ENCODE results near the gene ARHGEF16.

Gene ARHGEF16

GRCh38 chr1:3508757-3509415 is 54.4 kb downstream of the ARHGEF16 start:
- no peak for DNase-seq (ENCODE audit: low read depth)
- no peak overlapping the region for H3K4me3 ChIP-seq (replicated peaks; ENCODE audit: low read depth, low read length)
- no peak for TF ChIP-seq CTCF (IDR thresholded peaks at IDR 0.05; ENCODE audit: low read length, missing control alignments)

DNA sequence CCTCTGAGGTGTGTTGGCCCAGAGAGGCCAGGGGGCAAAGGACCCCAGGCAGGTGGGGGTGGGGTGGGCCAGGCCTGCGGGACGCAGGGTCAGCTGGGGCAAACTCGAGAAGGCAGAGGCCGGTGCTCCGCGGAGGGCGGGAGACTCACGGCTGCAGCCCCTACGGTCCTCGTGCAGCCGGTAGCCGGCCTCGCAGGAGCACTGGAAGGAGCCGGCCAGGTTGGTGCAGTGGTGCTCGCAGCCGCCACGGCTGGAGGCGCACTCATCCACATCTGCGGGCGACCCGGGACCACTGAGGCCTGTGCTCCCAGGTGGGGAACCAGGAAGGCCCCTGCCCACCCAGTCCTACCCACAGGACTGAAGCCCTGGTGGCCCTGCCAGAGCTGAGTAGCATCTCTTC is 55.3 kb downstream of the ARHGEF16 start:
- no peak for DNase-seq (ENCODE audit: low read depth)
- no peak overlapping the region for H3K4me3 ChIP-seq (replicated peaks; ENCODE audit: low read depth, low read length)
- no peak for TF ChIP-seq CTCF (IDR thresholded peaks at IDR 0.05; ENCODE audit: low read length, missing control alignments)

GRCh38 chr1:3510136-3510955 is 55.9 kb downstream of the ARHGEF16 start:
- DNase-seq (ENCODE audit: low read depth) = no peak
- no peak for TF ChIP-seq CTCF (IDR thresholded peaks at IDR 0.05; ENCODE audit: low read length, missing control alignments)
- no peak overlapping the region for H3K4me3 ChIP-seq (replicated peaks; ENCODE audit: low read depth, low read length)

DNA sequence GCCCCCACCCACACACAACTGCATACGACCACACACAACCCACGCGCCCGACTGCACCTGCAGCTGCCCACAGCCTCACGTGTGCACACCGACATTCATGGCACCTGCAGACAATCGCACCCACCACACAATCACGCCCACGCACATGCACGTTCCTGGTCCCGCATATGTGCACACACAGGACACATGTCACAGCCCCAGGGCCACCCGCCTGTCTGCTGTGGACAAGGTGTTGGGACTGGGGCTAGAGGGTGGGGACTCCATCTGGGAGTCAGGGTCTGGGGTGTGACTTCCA is 56.4 kb downstream of the ARHGEF16 start:
- no peak for DNase-seq (ENCODE audit: low read depth)
- no peak for TF ChIP-seq CTCF (IDR thresholded peaks at IDR 0.05; ENCODE audit: low read length, missing control alignments)
- H3K4me3 ChIP-seq (replicated peaks; ENCODE audit: low read depth, low read length) = no peak overlapping the region

DNA sequence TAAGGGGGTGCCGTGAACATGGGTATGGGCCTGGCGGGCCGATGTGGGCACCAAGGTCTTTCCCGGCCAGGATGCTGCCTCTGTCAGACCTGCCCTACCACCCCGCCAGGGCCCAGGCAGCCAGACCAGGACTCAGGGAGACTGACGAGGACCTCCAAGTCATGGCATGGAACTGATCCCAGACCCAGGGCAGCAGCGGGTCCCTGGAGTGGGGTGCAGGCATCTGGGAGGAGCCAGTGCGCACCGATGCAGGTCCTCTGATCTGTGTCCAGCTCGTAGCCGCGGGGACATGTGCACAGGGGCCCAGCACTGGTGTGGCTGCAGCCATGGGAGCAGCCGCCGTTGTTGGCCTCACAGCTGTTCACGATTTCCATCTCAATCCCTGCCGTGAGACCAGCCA is 56.8 kb downstream of the ARHGEF16 start:
- DNase-seq (ENCODE audit: low read depth) = no peak
- no peak for TF ChIP-seq CTCF (IDR thresholded peaks at IDR 0.05; ENCODE audit: low read length, missing control alignments)
- no peak overlapping the region for H3K4me3 ChIP-seq (replicated peaks; ENCODE audit: low read depth, low read length)

GRCh38 chr1:3511856-3512255 is 57.4 kb downstream of the ARHGEF16 start:
- no peak for DNase-seq (ENCODE audit: low read depth)
- TF ChIP-seq CTCF (IDR thresholded peaks at IDR 0.05; ENCODE audit: low read length, missing control alignments) = no peak
- H3K4me3 ChIP-seq (replicated peaks; ENCODE audit: low read depth, low read length) = no peak overlapping the region

DNA sequence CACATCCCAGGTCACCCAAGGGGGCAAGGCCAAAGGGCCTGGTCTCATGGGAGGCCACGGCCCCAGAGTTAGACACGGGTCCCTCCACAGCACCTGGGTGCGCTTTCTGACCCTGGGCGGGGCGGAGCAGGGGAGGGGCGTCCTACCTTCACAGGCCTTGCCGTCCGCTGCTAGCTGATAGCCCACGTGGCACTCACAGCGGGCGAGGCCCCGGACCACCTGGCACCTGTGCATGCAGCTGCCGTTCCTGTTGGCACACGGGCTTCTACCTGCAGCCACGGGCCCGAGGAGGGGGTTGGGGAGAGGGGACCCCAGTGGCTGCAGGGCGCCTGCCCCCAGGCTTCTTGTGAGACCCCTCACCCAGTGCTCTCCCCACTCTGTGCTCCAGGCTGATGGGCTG is 59.9 kb downstream of the ARHGEF16 start:
- DNase-seq (ENCODE audit: low read depth) = no peak
- no peak overlapping the region for H3K4me3 ChIP-seq (replicated peaks; ENCODE audit: low read depth, low read length)
- TF ChIP-seq CTCF (IDR thresholded peaks at IDR 0.05; ENCODE audit: low read length, missing control alignments) = no peak

All from fibroblast of pulmonary artery (primary cell).